H1 (cell line): Measurements from ENCODE around the gene SGCD. TPM values are rescaled to one million over a fixed set of nuclear protein-coding genes. Genes with fewer than 3 reads are reported as not detected.

Experiments
- HDAC2 ChIP-seq, 2 experiments: fragments of 300-600 bp in 1 of 2; sonication (generic) in 1 of 2; IDR thresholded peaks; 2 replicates each; pipeline ENCODE4 v1.6.1; 2011 to 2012; ENCODE audit warnings: low read depth in 2 of 2, low read length in 2 of 2, mild to moderate bottlenecking in 2 of 2, moderate library complexity in 2 of 2, borderline replicate concordance in 1 of 2, inconsistent platforms in 1 of 2
- HDAC6 ChIP-seq: IDR thresholded peaks from one replicate; pipeline ENCODE4 v1.7.1; 2012; ENCODE audit warnings: low read depth, mild to moderate bottlenecking, inconsistent platforms, low read length, moderate library complexity
- PHF8 ChIP-seq: fragments of 200-600 bp; sonication (generic); conservative IDR thresholded peaks from 2 replicates; pipeline ENCODE4 v1.7.1; 2012; ENCODE audit warnings: low read depth, mild to moderate bottlenecking, inconsistent platforms, low read length, moderate library complexity
- RFX5 ChIP-seq: IDR thresholded peaks from 2 replicates; pipeline ENCODE4 v1.6.1; 2011; ENCODE audit warnings: low read depth, low read length, improper control_type of control experiment, borderline replicate concordance
- TBP ChIP-seq: IDR thresholded peaks from 2 replicates; pipeline ENCODE4 v1.6.1; 2011; ENCODE audit warnings: low read depth, low read length, improper control_type of control experiment
- polyA plus RNA-seq, 7 experiments: library from polyadenylated mRNA; depleted of rRNA in 3 of 7; stranded (reverse) in 5 of 7; unstranded in 2 of 7; fragments of >200 nt in 5 of 7; fragments of 200-250 nt in 2 of 7; gene quantifications; 1 replicate in 5 of 7; 2 replicates in 1 of 7; 4 replicates in 1 of 7; pipeline versions ENCODE4 v1.2.1 to v1.2.3, GENCODE V29; 2011 to 2013; ENCODE audit warnings: missing spikeins in 2 of 7, mixed read lengths in 2 of 7
- total RNA-seq: library from RNA; stranded (reverse); fragmentation: NEBNext Ultra II Directional; extraction: Animal tissue kit (Norgen Biotek cat#: 25700); gene quantifications from 2 replicates; pipeline ENCODE4 v1.2.1, GENCODE V29; 2021

The SGCD gene
- total and polyA plus RNA-seq, 2 of the 8 experiments (the other 6 are each of a cell fraction or from before 2014, with no cell fraction given), result 0.04 to 0.08 TPM

- TF ChIP-seq HDAC2 (IDR thresholded peaks at IDR 0.05; ENCODE audit: borderline replicate concordance in 1 of 2, low read depth in 2 of 2, low read length in 2 of 2) (no peak), HDAC6 (no peak), PHF8 (no peak), TBP (no peak), RFX5 (no peak)
These were observed 297.7 kb downstream of the SGCD start (continued) for GRCh38 chr5:156624686-156625085.
